GM15510 (cell line): ENCODE data around the gene BACE1-AS.
A peak's percentile ranks its signal among the peaks of the same experiment; 100 is the strongest.

Experiments used
- POLR2A ChIP-seq: IDR thresholded peaks from 3 replicates; pipeline ENCODE4 v1.6.1; 2011; ENCODE audit warnings: borderline replicate concordance; ENCODE audit not compliant: insufficient read length; ENCODE audit errors: extremely low read depth

BACE1-AS gene

GRCh38 chr11:117305145-117305544, 14.0 kb downstream of the BACE1-AS start:
- no peak for TF ChIP-seq POLR2A

GRCh38 chr11:117309310-117309709, 18.2 kb downstream of the BACE1-AS start:
- TF ChIP-seq POLR2A, result no peak

- TF ChIP-seq POLR2A, result no peak
These were observed 21.9 kb downstream of the BACE1-AS start for GRCh38 chr11:117313091-117313490.

GRCh38 chr11:117313828-117314768, 23.0 kb downstream of the BACE1-AS start:
- no peak for TF ChIP-seq POLR2A

- TF ChIP-seq POLR2A, result no peak
These were observed 23.7 kb downstream of the BACE1-AS start for GRCh38 chr11:117314840-117315239.

GRCh38 chr11:117315285-117316196, 24.4 kb downstream of the BACE1-AS start:
- TF ChIP-seq POLR2A, result no peak

- TF ChIP-seq POLR2A, result no peak
These were observed 25.2 kb downstream of the BACE1-AS start, which contains the start of gene BACE1 for GRCh38 chr11:117316197-117316961. Gene BACE1, minus strand, starts transcription at chr11:117316256. Its CDS starts 461 bp downstream, at chr11:117315795.

- no peak for TF ChIP-seq POLR2A
These were observed 27.6 kb downstream of the BACE1-AS start for GRCh38 chr11:117318738-117319137.

GRCh38 chr11:117319214-117319840, 28.2 kb downstream of the BACE1-AS start:
- TF ChIP-seq POLR2A, result no peak

GRCh38 chr11:117327567-117328374, 36.6 kb downstream of the BACE1-AS start, which contains the start of gene CEP164:
Gene CEP164, plus strand, starts transcription at chr11:117327854. Its CDS starts 10,733 bp downstream, at chr11:117338587.
- peak; percentile 72 for TF ChIP-seq POLR2A

GRCh38 chr11:117328375-117329010, 37.3 kb downstream of the BACE1-AS start:
- TF ChIP-seq POLR2A, result no peak

GRCh38 chr11:117332843-117333242, 41.7 kb downstream of the BACE1-AS start:
- TF ChIP-seq POLR2A, result no peak
